Skeletal muscle satellite cell (primary cell): ENCODE results near the gene EIF2B5.

Experiments used
- H3K27me3 ChIP-seq: 2 replicates; pipeline ENCODE4 v1.7.0; 2013; ENCODE audit warnings: low read length; ENCODE audit not compliant: control insufficient read depth, insufficient read depth
- H3K36me3 ChIP-seq: 2 replicates; pipeline ENCODE4 v1.7.0; 2013; ENCODE audit warnings: mild to moderate bottlenecking, control low read depth, low read length; ENCODE audit not compliant: insufficient read depth
- H3K4me1 ChIP-seq: 2 replicates; pipeline ENCODE4 v1.7.0; 2013; ENCODE audit warnings: low read length; ENCODE audit not compliant: control insufficient read depth, insufficient read depth
- H3K4me2 ChIP-seq: 2 replicates; pipeline ENCODE4 v1.7.0; 2013; ENCODE audit warnings: mild to moderate bottlenecking, low read length
- H3K4me3 ChIP-seq: 2 replicates; pipeline ENCODE4 v1.7.0; 2013; ENCODE audit warnings: low read length
- H3K9ac ChIP-seq: 2 replicates; pipeline ENCODE4 v1.7.0; 2013; ENCODE audit warnings: mild to moderate bottlenecking, low read depth, low read length, moderate library complexity
- H3K9me3 ChIP-seq: replicated peaks from 2 replicates; pipeline ENCODE4 v1.7.0; 2013; ENCODE audit warnings: mild to moderate bottlenecking, control low read depth, low read length

EIF2B5 gene

GRCh38 chr3:184129012-184129411 is 6.1 kb upstream of the EIF2B5 start:
- Histone ChIP-seq H3K4me1 (peaks cover 5% of the 10 kb centered on the region), H3K4me2 (no peak overlapping the region), H3K27me3 (no peaks in the 10 kb centered on the region), H3K4me3 (no peak overlapping the region), H3K9ac (no peak overlapping the region), H3K36me3 (no peaks in the 10 kb centered on the region), H3K9me3 (no peaks in the 10 kb centered on the region)

GRCh38 chr3:184132945-184133344 is 2.2 kb upstream of the EIF2B5 start:
- Histone ChIP-seq H3K36me3 (peaks cover 8% of the 10 kb centered on the region), H3K4me3 (no peak overlapping the region), H3K9ac (no peak overlapping the region), H3K27me3 (no peaks in the 10 kb centered on the region), H3K9me3 (no peaks in the 10 kb centered on the region), H3K4me2 (no peak overlapping the region), H3K4me1 (peaks cover 15% of the 10 kb centered on the region)

GRCh38 chr3:184133840-184134745 is 1.1 kb upstream of the EIF2B5 start:
- Histone ChIP-seq H3K36me3 (peaks cover 9% of the 10 kb centered on the region), H3K4me2 (peak overlapping the region; percentile 91), H3K27me3 (no peaks in the 10 kb centered on the region), H3K9ac (peak overlapping the region; percentile 91), H3K4me1 (peaks cover 15% of the 10 kb centered on the region), H3K4me3 (peak overlapping the region; percentile 92), H3K9me3 (no peaks in the 10 kb centered on the region)

- Histone ChIP-seq H3K4me2 (peak overlapping the region; percentile 91), H3K9me3 (no peaks in the 10 kb centered on the region), H3K4me1 (peaks cover 15% of the 10 kb centered on the region), H3K27me3 (no peaks in the 10 kb centered on the region), H3K36me3 (peaks cover 9% of the 10 kb centered on the region), H3K9ac (peak overlapping the region; percentile 91), H3K4me3 (peak overlapping the region; percentile 92)
These were observed 411 bp upstream of the EIF2B5 start for GRCh38 chr3:184134746-184135148.

GRCh38 chr3:184135911-184136260 is 728 bp downstream of the EIF2B5 start:
- Histone ChIP-seq H3K27me3 (no peaks in the 10 kb centered on the region), H3K9me3 (no peaks in the 10 kb centered on the region), H3K36me3 (peaks cover 20% of the 10 kb centered on the region), H3K4me2 (peak overlapping the region; percentile 91), H3K4me3 (peak overlapping the region; percentile 92), H3K9ac (peak overlapping the region; percentile 91), H3K4me1 (peaks cover 15% of the 10 kb centered on the region)

GRCh38 chr3:184140436-184140835 is 5.3 kb downstream of the EIF2B5 start:
- peaks cover 10% of the 10 kb centered on the region for H3K4me1 ChIP-seq
- no peaks in the 10 kb centered on the region for H3K9me3 ChIP-seq
- H3K9ac ChIP-seq: no peak overlapping the region
- no peak overlapping the region for H3K4me2 ChIP-seq
- no peaks in the 10 kb centered on the region for H3K27me3 ChIP-seq
- peaks cover 65% of the 10 kb centered on the region for H3K36me3 ChIP-seq
- no peak overlapping the region for H3K4me3 ChIP-seq

- Histone ChIP-seq H3K9me3 (no peaks in the 10 kb centered on the region), H3K4me3 (no peak overlapping the region), H3K27me3 (no peaks in the 10 kb centered on the region), H3K4me1 (no peaks in the 10 kb centered on the region), H3K36me3 (peaks cover 68% of the 10 kb centered on the region), H3K4me2 (no peak overlapping the region), H3K9ac (no peak overlapping the region)
These were observed 7.0 kb downstream of the EIF2B5 start for GRCh38 chr3:184142199-184142598.

GRCh38 chr3:184143327-184143726 is 8.2 kb downstream of the EIF2B5 start:
- H3K9ac ChIP-seq: no peak overlapping the region
- H3K36me3 ChIP-seq: peaks cover 60% of the 10 kb centered on the region
- H3K4me2 ChIP-seq: no peak overlapping the region
- H3K4me1 ChIP-seq: no peaks in the 10 kb centered on the region
- no peaks in the 10 kb centered on the region for H3K9me3 ChIP-seq
- no peaks in the 10 kb centered on the region for H3K27me3 ChIP-seq
- H3K4me3 ChIP-seq: no peak overlapping the region

GRCh38 chr3:184144505-184144904 is 9.3 kb downstream of the EIF2B5 start:
- Histone ChIP-seq H3K4me3 (no peak overlapping the region), H3K36me3 (peaks cover 60% of the 10 kb centered on the region)

GRCh38 chr3:184145111-184145524 is 10.0 kb downstream of the EIF2B5 start:
- Histone ChIP-seq H3K36me3 (peaks cover 57% of the 10 kb centered on the region), H3K27me3 (no peaks in the 10 kb centered on the region), H3K9me3 (no peaks in the 10 kb centered on the region), H3K9ac (no peak overlapping the region), H3K4me2 (no peak overlapping the region), H3K4me3 (no peak overlapping the region), H3K4me1 (no peaks in the 10 kb centered on the region)

More at GRCh38 chr3:184144505-184144904, 9.3 kb downstream of the EIF2B5 start:
- H3K9ac ChIP-seq: no peak overlapping the region
- H3K9me3 ChIP-seq: no peaks in the 10 kb centered on the region
- no peaks in the 10 kb centered on the region for H3K4me1 ChIP-seq
- no peaks in the 10 kb centered on the region for H3K27me3 ChIP-seq
- H3K4me2 ChIP-seq: no peak overlapping the region

GRCh38 chr3:184145751-184146270 is 10.7 kb downstream of the EIF2B5 start:
- H3K9me3 ChIP-seq: no peaks in the 10 kb centered on the region
- H3K27me3 ChIP-seq: no peaks in the 10 kb centered on the region
- peaks cover 50% of the 10 kb centered on the region for H3K36me3 ChIP-seq
- no peak overlapping the region for H3K4me2 ChIP-seq
- no peaks in the 10 kb centered on the region for H3K4me1 ChIP-seq
- no peak overlapping the region for H3K9ac ChIP-seq
- no peak overlapping the region for H3K4me3 ChIP-seq

GRCh38 chr3:184148076-184148475 is 12.9 kb downstream of the EIF2B5 start:
- Histone ChIP-seq H3K36me3 (peaks cover 28% of the 10 kb centered on the region), H3K4me3 (no peak overlapping the region), H3K4me2 (no peak overlapping the region), H3K27me3 (no peaks in the 10 kb centered on the region), H3K9me3 (no peaks in the 10 kb centered on the region), H3K4me1 (no peaks in the 10 kb centered on the region), H3K9ac (no peak overlapping the region)
